Bronchial epithelial cell (primary cell): ENCODE measurements around the gene RFC5. TPM values are rescaled to one million over a fixed set of nuclear protein-coding genes. Genes with fewer than 3 reads are reported as not detected.
"Not testable (repeated sequence)": the region's sequence is repeated elsewhere in the genome, so short reads cannot be mapped to it uniquely, and the experiment has no call there.

Source experiments
- DNase-seq: peaks from one replicate; pipeline ENCODE4 v3.0.0-alpha.2; 2010; ENCODE audit warnings: low read depth
- FAIRE-seq: peaks from 2 replicates; lab custom pipeline; 2011; peaks lifted over from hg19 to GRCh38; lab: Jason Lieb, UNC
- H3K27me3 ChIP-seq: 2 replicates; pipeline ENCODE4 v1.5.1; 2011; ENCODE audit warnings: low read length; ENCODE audit not compliant: control insufficient read depth, insufficient read depth
- H3K36me3 ChIP-seq: 2 replicates; pipeline ENCODE4 v1.5.1; 2011; ENCODE audit warnings: low read length; ENCODE audit not compliant: control insufficient read depth, insufficient read depth
- H3K4me3 ChIP-seq: 2 replicates; pipeline ENCODE4 v1.5.1; 2011; ENCODE audit warnings: mild to moderate bottlenecking, low read depth, low read length, control low read depth
- CTCF ChIP-seq: IDR thresholded peaks from 2 replicates; pipeline ENCODE4 v1.5.1; 2011; ENCODE audit warnings: mild to moderate bottlenecking, moderate library complexity, low read length, control low read depth, inconsistent platforms; ENCODE audit not compliant: insufficient read depth, severe bottlenecking
- total RNA-seq: library from RNA; depleted of rRNA; stranded (reverse); fragments of >200 nt; gene quantifications from 2 replicates; pipeline ENCODE4 v1.2.1, GENCODE V29; 2014

Gene RFC5
- total RNA-seq, 1 donor from 2014 or later, result 6.1 TPM

GRCh38 chr12:118068445-118068844 is 51.9 kb downstream of the RFC5 start:
- no peak for FAIRE-seq
- TF ChIP-seq CTCF, result no peak
- DNase-seq, result no peak
- H3K27me3 ChIP-seq, result no peaks in the 10 kb centered on the region
- no peak overlapping the region for H3K4me3 ChIP-seq
- no peaks in the 10 kb centered on the region for H3K36me3 ChIP-seq

- TF ChIP-seq CTCF, result no peak
- Histone ChIP-seq H3K36me3 (no peaks in the 10 kb centered on the region), H3K4me3 (no peak overlapping the region), H3K27me3 (no peaks in the 10 kb centered on the region)
- no peak for FAIRE-seq
- DNase-seq, result no peak
Measured at GRCh38 chr12:118070650-118071049, 54.1 kb downstream of the RFC5 start.

- FAIRE-seq (no peak), DNase-seq (no peak)
- TF ChIP-seq CTCF, result no peak
- no peaks in the 10 kb centered on the region for H3K36me3 ChIP-seq
- no peaks in the 10 kb centered on the region for H3K27me3 ChIP-seq
- H3K4me3 ChIP-seq, result no peak overlapping the region
Measured at GRCh38 chr12:118073768-118074167, 57.3 kb downstream of the RFC5 start.

GRCh38 chr12:118081521-118081920 is 65.0 kb downstream of the RFC5 start:
- H3K27me3 ChIP-seq, DNase-seq, H3K36me3 ChIP-seq, H3K4me3 ChIP-seq, FAIRE-seq: not testable (repeated sequence)

Other genes starting within 250 kb of the RFC5 start
- gene KSR2, start 47.7 kb upstream of the RFC5 start, total RNA-seq, result under 0.01 TPM in 1 of 2 replicates, not detected in the other
- 125 and 234 TPM in 2 replicates for gene WSB2, start 44.5 kb downstream of the RFC5 start, total RNA-seq
- 20.0 and 23.0 TPM in 2 replicates for gene VSIG10, start 87.3 kb downstream of the RFC5 start, total RNA-seq
- gene PEBP1, start 119.4 kb downstream of the RFC5 start, total RNA-seq, result 168 and 180 TPM in 2 replicates